WERI-Rb-1 (cell line): ENCODE measurements around the gene PTP4A2.

Experiments used
- DNase-seq: peaks from one replicate; pipeline ENCODE4 v3.0.0-alpha.2; 2020
- H3K27ac ChIP-seq: fragments of 250-450 bp; sonication (Bioruptor Pico); 2 replicates; pipeline ENCODE4 v1.5.1; 2020; ENCODE audit warnings: mild to moderate bottlenecking, moderate library complexity
- H3K27me3 ChIP-seq: fragments of 250-450 bp; sonication (Bioruptor Pico); 2 replicates; pipeline ENCODE4 v1.5.1; 2021; ENCODE audit warnings: mild to moderate bottlenecking, low read depth, moderate library complexity; ENCODE audit not compliant: insufficient read depth, severe bottlenecking
- H3K36me3 ChIP-seq: fragments of 250-450 bp; sonication (Bioruptor Pico); 2 replicates; pipeline ENCODE4 v1.5.1; 2020; ENCODE audit warnings: mild to moderate bottlenecking, moderate library complexity
- H3K4me3 ChIP-seq: 2 replicates; pipeline ENCODE4 v1.5.1; 2011; ENCODE audit warnings: low read depth, mild to moderate bottlenecking, control low read depth, low read length
- H3K9me3 ChIP-seq: fragments of 250-450 bp; sonication (Bioruptor Pico); 2 replicates; pipeline ENCODE4 v1.5.1; 2021; ENCODE audit warnings: mild to moderate bottlenecking, moderate library complexity; ENCODE audit not compliant: severe bottlenecking
- CTCF ChIP-seq: IDR thresholded peaks from 2 replicates; pipeline ENCODE4 v1.5.1; 2011; ENCODE audit warnings: low read depth, mild to moderate bottlenecking, control low read depth, inconsistent platforms, low read length

PTP4A2 gene

DNA sequence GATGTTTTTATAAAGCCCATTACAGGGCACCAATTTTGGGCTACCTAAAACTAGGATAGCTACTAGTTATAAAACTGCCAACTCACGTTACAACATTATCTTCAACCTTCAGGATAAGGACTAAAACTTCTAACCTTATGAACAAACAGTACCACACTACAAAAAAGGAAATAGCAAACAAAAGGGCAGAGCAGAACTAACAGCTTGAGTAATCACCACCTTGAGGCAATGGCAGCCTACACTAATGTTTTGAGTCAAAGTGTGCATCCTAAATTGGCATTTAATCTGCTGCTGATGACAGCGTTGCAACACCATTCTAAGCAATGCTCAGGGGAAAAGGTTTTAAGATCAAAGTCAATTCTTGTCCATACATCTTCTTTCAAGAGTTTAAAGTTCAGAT, 27.2 kb downstream of the PTP4A2 start:
- H3K27me3 ChIP-seq: no peaks in the 10 kb centered on the region
- no peaks in the 10 kb centered on the region for H3K9me3 ChIP-seq
- H3K36me3 ChIP-seq: peaks cover 75% of the 10 kb centered on the region
- H3K27ac ChIP-seq: no peak overlapping the region
- TF ChIP-seq CTCF: no peak
- no peak for DNase-seq
- no peak overlapping the region for H3K4me3 ChIP-seq

GRCh38 chr1:31909691-31910090, 28.5 kb downstream of the PTP4A2 start:
- no peak overlapping the region for H3K4me3 ChIP-seq
- peaks cover 66% of the 10 kb centered on the region for H3K36me3 ChIP-seq
- no peak for DNase-seq
- TF ChIP-seq CTCF: no peak
- H3K27me3 ChIP-seq: no peaks in the 10 kb centered on the region
- H3K27ac ChIP-seq: no peak overlapping the region
- H3K9me3 ChIP-seq: no peaks in the 10 kb centered on the region

GRCh38 chr1:31906557-31906956, 31.6 kb downstream of the PTP4A2 start:
- TF ChIP-seq CTCF: no peak
- Histone ChIP-seq H3K9me3 (no peaks in the 10 kb centered on the region), H3K36me3 (peaks cover 38% of the 10 kb centered on the region), H3K4me3 (no peak overlapping the region), H3K27ac (no peak overlapping the region), H3K27me3 (no peaks in the 10 kb centered on the region)
- DNase-seq: no peak

- H3K36me3 ChIP-seq: peaks cover 31% of the 10 kb centered on the region
- no peak for TF ChIP-seq CTCF
Observed at GRCh38 chr1:31905681-31906080, 32.5 kb downstream of the PTP4A2 start.

GRCh38 chr1:31905093-31905509, 33.1 kb downstream of the PTP4A2 start:
- H3K4me3 ChIP-seq: no peak overlapping the region
- H3K36me3 ChIP-seq: peaks cover 25% of the 10 kb centered on the region
- H3K27ac ChIP-seq: no peak overlapping the region
- DNase-seq: no peak
- no peaks in the 10 kb centered on the region for H3K27me3 ChIP-seq
- H3K9me3 ChIP-seq: no peaks in the 10 kb centered on the region
- no peak for TF ChIP-seq CTCF

More at GRCh38 chr1:31905681-31906080, 32.5 kb downstream of the PTP4A2 start:
- Histone ChIP-seq H3K4me3 (no peak overlapping the region), H3K9me3 (no peaks in the 10 kb centered on the region), H3K27me3 (no peaks in the 10 kb centered on the region), H3K27ac (no peak overlapping the region)
- no peak for DNase-seq

GRCh38 chr1:31904339-31905092, 33.7 kb downstream of the PTP4A2 start:
- no peak for TF ChIP-seq CTCF
- Histone ChIP-seq H3K27me3 (no peaks in the 10 kb centered on the region), H3K27ac (no peak overlapping the region), H3K36me3 (peaks cover 19% of the 10 kb centered on the region), H3K4me3 (no peak overlapping the region), H3K9me3 (no peaks in the 10 kb centered on the region)
- DNase-seq: no peak
